ENCODE measurements around the gene NAGA.

Gene NAGA

DNA sequence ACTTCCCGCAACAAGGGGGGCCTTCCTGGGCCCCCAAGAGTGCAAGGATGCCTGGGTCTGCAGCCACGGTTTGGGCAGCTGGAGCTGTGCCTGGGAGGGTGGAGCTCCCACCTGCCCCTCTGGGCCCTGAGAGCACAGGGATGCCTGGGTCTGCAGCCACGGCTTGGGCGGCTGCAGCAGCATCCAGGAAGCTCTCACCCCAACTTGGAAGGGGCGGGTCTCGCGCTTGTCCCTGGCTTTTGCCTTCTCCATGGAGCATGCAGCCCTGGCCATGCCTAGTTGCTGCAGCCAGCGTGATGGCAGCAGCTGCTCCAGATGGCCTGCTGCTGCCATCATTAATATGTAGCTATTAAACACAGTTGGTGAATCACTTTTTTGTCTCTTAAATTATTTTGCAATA, 35.4 kb downstream of the NAGA start:
- no peak for DNase-seq

DNA sequence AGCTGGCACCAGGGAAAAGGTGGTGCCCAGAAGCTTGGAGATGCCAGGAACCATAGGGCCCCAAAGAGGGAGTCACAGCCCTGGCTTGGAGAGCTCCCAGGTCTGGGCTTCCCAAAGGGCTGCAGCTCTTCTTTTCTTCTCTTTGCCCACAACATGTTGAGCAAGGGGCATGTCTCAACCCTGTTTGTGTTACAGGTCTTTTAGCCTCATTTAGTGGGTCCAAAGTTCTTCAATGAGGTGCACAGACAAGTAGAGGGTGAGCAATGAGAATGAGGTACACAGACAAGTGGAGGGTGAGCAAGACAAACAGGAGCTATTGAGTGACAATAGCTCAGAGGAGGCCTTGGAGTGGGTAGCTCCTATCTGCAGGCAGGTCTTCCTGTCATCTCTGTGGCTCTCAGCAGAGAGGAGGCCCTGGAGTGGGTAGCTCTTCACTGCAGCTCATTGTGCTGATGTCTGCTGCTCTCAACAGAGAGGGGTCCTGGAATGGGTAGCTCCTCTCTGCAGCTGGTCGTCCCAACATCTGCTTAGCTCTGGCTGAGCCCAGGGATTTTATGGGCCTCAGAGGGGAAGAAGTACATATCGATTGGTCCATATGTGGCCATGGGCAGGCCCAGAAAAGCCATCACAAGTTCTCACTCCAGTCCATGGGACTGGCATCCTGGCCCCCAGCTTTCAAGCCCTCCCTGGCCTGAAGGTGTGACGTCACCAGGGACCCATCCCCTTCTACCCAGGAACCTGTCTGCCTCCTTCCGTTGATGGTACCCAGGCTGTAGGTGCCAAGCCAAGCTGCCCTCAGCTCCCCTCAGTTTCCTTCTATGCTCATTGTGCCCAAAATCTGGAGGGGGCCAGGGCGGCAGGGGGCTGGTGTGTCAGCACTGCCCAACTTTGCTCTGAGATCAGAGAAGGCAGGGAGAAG, 37.1 kb downstream of the NAGA start:
- no peak for DNase-seq

DNA sequence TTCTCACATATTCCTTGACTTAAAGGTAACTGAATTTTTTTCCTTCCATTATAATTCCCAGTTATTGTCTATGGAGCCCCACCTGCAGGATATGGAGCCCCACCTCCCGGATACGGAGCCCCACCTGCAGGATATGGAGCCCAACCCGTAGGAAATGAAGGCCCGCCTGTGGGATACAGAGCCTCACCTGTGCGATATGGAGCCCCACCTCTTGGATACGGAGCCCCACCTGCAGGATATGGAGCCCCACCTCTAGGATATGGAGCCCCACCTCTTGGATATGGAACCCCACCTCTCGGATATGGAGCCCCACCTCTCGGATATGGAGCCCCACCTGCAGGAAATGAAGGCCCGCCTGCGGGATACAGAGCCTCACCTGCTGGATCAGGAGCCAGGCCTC, 43.9 kb downstream of the NAGA start:
- DNase-seq = no peak

- no peak for DNase-seq
Measured at GRCh38 chr22:42025421-42025820, 45.2 kb downstream of the NAGA start.

GRCh38 chr22:42022162-42022847, 48.3 kb downstream of the NAGA start:
- DNase-seq = no peak

- no peak for DNase-seq
Measured at GRCh38 chr22:42021571-42021970, 49.0 kb downstream of the NAGA start.

DNA sequence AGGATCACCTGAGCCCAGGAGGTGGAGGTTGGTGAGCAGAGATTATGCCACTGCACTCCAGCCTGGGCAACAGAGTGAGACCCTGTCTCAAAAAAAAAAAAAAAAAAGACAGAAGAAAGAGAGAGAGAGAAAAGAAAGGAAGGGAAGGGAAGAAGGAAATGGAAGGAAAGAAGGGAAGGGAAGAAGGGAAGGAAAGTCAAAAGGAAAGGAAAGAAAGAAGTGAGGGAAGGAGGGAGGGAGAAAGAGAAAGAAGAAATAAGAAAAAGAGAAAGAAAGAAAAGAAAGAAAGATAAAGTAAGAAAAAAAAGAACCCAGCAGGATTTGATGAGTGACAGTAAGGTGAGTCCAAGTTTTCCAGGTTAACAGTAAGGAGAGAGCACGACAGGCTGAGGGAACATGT, 52.4 kb downstream of the NAGA start:
- DNase-seq = no peak

DNA sequence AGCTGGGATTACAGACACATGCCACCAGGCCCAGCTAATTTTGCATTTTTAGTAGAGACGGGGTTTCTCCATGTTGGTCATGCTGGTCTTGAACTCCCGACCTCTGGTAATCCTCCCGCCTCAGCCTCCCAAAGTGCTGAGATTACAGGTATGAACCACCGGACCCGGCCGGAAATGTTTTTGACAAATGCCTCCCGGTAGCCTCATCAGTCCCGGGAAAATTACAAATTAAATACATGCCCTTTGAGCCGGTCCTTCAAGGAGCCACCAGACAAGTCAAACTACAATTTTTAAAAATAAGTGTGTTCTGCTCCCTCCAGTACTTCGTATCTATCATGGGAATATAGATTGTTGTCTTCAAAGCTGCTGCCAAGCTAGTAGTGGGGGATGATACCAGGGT, 54.5 kb downstream of the NAGA start:
- no peak for DNase-seq

GRCh38 chr22:42013385-42013784, 57.2 kb downstream of the NAGA start:
- DNase-seq = no peak

DNA sequence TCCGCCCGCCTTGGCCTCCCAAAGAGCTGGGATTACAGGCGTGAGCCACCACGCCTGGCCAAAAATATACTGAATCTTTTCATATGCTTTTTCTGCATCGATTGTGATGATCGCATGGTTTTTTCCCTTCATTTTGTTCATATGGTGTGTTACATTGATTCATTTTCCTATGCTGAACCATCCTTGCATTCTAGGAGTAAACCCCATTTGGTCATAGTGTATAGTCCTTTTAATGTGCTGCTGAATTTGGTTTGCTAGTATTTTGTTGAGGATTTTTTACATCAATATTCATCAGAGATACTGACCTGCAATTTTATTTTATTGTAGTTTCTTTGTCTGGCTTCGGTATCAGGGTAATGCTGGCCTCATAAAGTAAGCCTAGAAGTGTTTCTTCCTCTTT, 59.8 kb downstream of the NAGA start:
- DNase-seq = no peak

Measured in activated naive CD4-positive, alpha-beta T cell treated with anti-CD3 and anti-CD28 coated beads, Interleukin-2, amount 50 U/mL, for 16 hours (primary cell).